Measurements from ENCODE around the gene PADI2.

- TF ChIP-seq, protein P1, sequence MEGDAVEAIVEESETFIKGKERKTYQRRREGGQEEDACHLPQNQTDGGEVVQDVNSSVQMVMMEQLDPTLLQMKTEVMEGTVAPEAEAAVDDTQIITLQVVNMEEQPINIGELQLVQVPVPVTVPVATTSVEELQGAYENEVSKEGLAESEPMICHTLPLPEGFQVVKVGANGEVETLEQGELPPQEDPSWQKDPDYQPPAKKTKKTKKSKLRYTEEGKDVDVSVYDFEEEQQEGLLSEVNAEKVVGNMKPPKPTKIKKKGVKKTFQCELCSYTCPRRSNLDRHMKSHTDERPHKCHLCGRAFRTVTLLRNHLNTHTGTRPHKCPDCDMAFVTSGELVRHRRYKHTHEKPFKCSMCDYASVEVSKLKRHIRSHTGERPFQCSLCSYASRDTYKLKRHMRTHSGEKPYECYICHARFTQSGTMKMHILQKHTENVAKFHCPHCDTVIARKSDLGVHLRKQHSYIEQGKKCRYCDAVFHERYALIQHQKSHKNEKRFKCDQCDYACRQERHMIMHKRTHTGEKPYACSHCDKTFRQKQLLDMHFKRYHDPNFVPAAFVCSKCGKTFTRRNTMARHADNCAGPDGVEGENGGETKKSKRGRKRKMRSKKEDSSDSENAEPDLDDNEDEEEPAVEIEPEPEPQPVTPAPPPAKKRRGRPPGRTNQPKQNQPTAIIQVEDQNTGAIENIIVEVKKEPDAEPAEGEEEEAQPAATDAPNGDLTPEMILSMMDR (conservative IDR thresholded peaks at IDR 0.05; ENCODE audit: low read length) = no peak
- no peak for TF ChIP-seq EZH2phosphoT487 (IDR thresholded peaks at IDR 0.05; ENCODE audit: borderline replicate concordance, low read depth, low read length)
Measured at GRCh38 chr1:17116643-17117042, 2.6 kb downstream of the PADI2 start.

All from OCI-LY7 (cell line).